Adrenal gland (tissue), 12 donors: Measurements from ENCODE around the gene KDM6A. TPM values are rescaled to one million over a fixed set of nuclear protein-coding genes. Genes with fewer than 3 reads are reported as not detected.

ENCODE experiments used
- DNase-seq, 7 donors: peaks; one replicate each; pipeline ENCODE4 v3.0.0-alpha.2; 2019 to 2020
- H3K27ac ChIP-seq, 5 donors: fragments of 200-600 bp; sonication (generic) in 4 of 5; 1 replicate in 3 of 5; 2 replicates in 2 of 5; pipeline versions ENCODE4 v1.5.1 to v1.8.0; 2016 to 2020; ENCODE audit warnings: mild to moderate bottlenecking in 1 of 5
- H3K27me3 ChIP-seq: fragments of 200-600 bp; 2 replicates; pipeline ENCODE4 v1.8.0; 2021
- H3K36me3 ChIP-seq, 2 donors: fragments of 200-600 bp; replicated peaks in 1 of 2; 1 replicate in 1 of 2; 2 replicates in 1 of 2; pipeline versions ENCODE4 v1.5.1 to v1.8.0; 2018 to 2022
- H3K4me1 ChIP-seq, 2 donors: fragments of 200-600 bp; replicated peaks in 1 of 2; 1 replicate in 1 of 2; 2 replicates in 1 of 2; pipeline versions ENCODE4 v1.5.1 to v1.8.0; 2018 to 2021
- H3K4me3 ChIP-seq, 4 donors: fragments of 200-600 bp; sonication (generic) in 3 of 4; one replicate each; pipeline ENCODE4 v1.5.1; 2016 to 2018
- H3K9me3 ChIP-seq, 3 donors: fragments of 200-600 bp; sonication (generic) in 1 of 3; replicated peaks in 1 of 3; 1 replicate in 2 of 3; 2 replicates in 1 of 3; pipeline versions ENCODE4 v1.5.1 to v1.8.0; 2016 to 2021
- POLR2A ChIP-seq, 2 donors: fragments of 450-650 bp; IDR thresholded peaks; one replicate each; pipeline ENCODE4 v1.6.1; 2017; ENCODE audit warnings: antibody characterized with exemption in 2 of 2, mild to moderate bottlenecking in 2 of 2, moderate library complexity in 1 of 2
- WGBS, 4 donors: extraction: QIAGEN DNeasy Blood & Tissue Kit in 2 of 4; methylation state at CpG; one replicate each; pipeline versions ENCODE4 v1.1.5 to v1.1.7; 2013 to 2017; 5-methylcytosine and 5-hydroxymethylcytosine counted together
- intact Hi-C, 2 donors: fragments of 100-400 bp; cut with DNase I; formaldehyde crosslinking; loops; one replicate each; pipeline versions ENCODE4 v1.14.1 to v1.15.0; 2022 to 2023
- polyA plus RNA-seq, 3 donors: library from polyadenylated mRNA; stranded (reverse); fragments of 200-250 nt in 2 of 3; fragments of 350-450 nt in 1 of 3; fragmentation: Illumina TruSeq in 1 of 3; extraction: RNeasy Lipid Tissue Mini Kit (QIAGEN cat#74804) in 1 of 3; gene quantifications; one replicate each; pipeline ENCODE4 v1.2.3, GENCODE V29; 2013 to 2014
- total RNA-seq, 9 donors: library from RNA; depleted of rRNA in 4 of 9; stranded (reverse); fragments of >200 nt in 4 of 9; fragments of 120-200 nt in 1 of 9; fragmentation: NEBNext Ultra II Directional in 1 of 9; extraction: Animal tissue kit (Norgen Biotek cat#: 25700) in 1 of 9; gene quantifications; one replicate each; pipeline versions ENCODE4 v1.1.0 to v1.2.4, GENCODE V29; 2013 to 2023
- TF ChIP-seq, protein P1 (sequence below), 6 experiments: fragments of 450-650 bp in 4 of 6; fragments of 200-600 bp in 2 of 6; sonication (generic) in 1 of 6; IDR thresholded peaks; 1 replicate in 5 of 6; 2 replicates in 1 of 6; pipeline versions ENCODE4 v1.5.1 to v1.8.0; 2016 to 2021; ENCODE audit warnings: antibody characterized with exemption in 6 of 6, mild to moderate bottlenecking in 2 of 6, moderate library complexity in 1 of 6
- donor health status: healthy with polysubstance abuse.
- donor health status: Bipolar disorder and iron deficiency.
- donor health status: DM: yes; HTN: yes; CAD: no.
- donor health status: DM: no; HTN: no; CAD: no.
- donor health status: DM: no; HTN: no; CAD: no.
- donor health status: DM: yes; HTN: yes; CAD: no.

The KDM6A gene
- total and polyA plus RNA-seq, 12 donors: 4.1 to 37.9 (median 21.6) TPM

DNA sequence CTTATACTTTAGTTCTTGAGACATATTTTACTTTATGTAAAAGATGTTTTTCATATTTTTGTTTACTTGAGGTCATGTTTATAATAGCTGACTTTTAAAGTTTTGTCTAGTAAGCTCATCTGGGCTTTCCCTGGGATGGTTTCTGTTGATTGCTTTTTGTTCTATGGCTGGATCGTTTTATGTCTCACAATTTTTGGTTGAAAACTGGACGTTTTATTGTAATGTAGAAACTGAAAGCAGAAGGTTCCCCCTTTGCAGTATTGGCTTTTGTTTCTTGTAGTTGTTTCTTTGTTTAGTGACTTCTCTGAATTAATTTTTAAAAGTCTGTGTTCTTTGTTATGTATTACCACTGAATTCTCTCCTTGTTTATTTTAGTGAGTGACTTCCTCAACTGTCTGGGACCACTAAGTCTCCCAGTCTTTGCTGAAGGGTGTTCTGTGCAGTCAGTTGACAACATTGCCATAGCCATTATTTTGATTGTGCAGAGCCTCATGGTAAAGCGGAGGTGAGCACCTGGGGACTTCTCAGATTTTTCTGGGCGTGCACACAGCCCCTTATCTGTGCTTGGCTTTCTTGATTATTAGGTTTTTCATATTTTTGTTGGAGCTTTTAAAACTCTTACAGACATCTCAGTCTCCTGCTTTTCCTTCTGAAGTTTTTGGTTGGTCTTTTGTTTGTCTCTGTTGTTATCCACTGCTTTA, 31.0 kb downstream of the KDM6A start:
- WGBS, 4 donors: 66 to 81% (median 72%) methylated on average over 4 of the region's 4 CpGs
- intact Hi-C loops: no loop called here

DNA sequence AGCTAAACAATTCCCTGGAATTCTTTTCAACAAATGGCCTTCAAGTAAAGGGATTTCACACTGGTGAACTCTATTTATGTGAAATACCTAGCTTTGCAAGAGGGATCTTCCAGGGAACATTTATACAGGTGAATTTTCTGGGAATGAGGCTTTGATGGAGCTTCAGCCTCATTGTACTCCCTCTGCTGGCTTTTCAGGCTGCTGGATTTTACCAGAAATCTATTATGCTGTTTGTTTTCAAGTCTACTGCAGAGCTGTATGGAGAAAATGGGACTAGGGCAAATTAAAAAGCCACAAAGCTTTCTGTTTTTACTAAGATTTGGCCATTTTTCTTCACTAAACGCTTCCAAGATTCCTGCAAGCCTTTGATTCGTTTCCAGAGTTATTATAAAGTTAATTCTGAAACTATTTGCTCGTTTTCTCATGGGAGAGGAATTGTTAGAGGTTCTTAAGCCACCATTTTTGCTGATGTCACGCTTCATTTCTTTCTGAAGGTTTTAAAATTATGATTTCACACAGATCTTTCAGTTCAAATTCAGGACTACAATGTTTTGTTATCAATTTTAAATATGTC, 31.6 kb downstream of the KDM6A start:
- TF ChIP-seq, protein P1, sequence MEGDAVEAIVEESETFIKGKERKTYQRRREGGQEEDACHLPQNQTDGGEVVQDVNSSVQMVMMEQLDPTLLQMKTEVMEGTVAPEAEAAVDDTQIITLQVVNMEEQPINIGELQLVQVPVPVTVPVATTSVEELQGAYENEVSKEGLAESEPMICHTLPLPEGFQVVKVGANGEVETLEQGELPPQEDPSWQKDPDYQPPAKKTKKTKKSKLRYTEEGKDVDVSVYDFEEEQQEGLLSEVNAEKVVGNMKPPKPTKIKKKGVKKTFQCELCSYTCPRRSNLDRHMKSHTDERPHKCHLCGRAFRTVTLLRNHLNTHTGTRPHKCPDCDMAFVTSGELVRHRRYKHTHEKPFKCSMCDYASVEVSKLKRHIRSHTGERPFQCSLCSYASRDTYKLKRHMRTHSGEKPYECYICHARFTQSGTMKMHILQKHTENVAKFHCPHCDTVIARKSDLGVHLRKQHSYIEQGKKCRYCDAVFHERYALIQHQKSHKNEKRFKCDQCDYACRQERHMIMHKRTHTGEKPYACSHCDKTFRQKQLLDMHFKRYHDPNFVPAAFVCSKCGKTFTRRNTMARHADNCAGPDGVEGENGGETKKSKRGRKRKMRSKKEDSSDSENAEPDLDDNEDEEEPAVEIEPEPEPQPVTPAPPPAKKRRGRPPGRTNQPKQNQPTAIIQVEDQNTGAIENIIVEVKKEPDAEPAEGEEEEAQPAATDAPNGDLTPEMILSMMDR (IDR thresholded peaks at IDR 0.05): no peak
- TF ChIP-seq POLR2A (IDR thresholded peaks at IDR 0.05): no peak
- Histone ChIP-seq H3K27me3 (no peaks in the 10 kb centered on the region), H3K4me3 (no peak overlapping the region), H3K9me3 (peaks cover 0 to 7% (median 0%) of the 10 kb centered on the region in 3 donors), H3K36me3 (no peaks in the 10 kb centered on the region), H3K4me1 (peaks cover 13 to 39% of the 10 kb centered on the region in 2 donors), H3K27ac (no peak overlapping the region)
- WGBS, 4 donors: 47 to 70% (median 49%) methylated on average over 4 of the region's 4 CpGs
- no peak for DNase-seq
- intact Hi-C loops: no loop called here

More for the DNA sequence above, 31.0 kb downstream of the KDM6A start:
- H3K27ac ChIP-seq: no peak overlapping the region
- no peaks in the 10 kb centered on the region for H3K27me3 ChIP-seq
- TF ChIP-seq, protein P1 (IDR thresholded peaks at IDR 0.05): no peak
- no peak for TF ChIP-seq POLR2A (IDR thresholded peaks at IDR 0.05)
- H3K36me3 ChIP-seq: no peaks in the 10 kb centered on the region
- peaks cover 0 to 7% (median 0%) of the 10 kb centered on the region in 3 donors for H3K9me3 ChIP-seq
- H3K4me1 ChIP-seq: peaks cover 13 to 43% of the 10 kb centered on the region in 2 donors
- DNase-seq: no peak
- no peak overlapping the region for H3K4me3 ChIP-seq

DNA sequence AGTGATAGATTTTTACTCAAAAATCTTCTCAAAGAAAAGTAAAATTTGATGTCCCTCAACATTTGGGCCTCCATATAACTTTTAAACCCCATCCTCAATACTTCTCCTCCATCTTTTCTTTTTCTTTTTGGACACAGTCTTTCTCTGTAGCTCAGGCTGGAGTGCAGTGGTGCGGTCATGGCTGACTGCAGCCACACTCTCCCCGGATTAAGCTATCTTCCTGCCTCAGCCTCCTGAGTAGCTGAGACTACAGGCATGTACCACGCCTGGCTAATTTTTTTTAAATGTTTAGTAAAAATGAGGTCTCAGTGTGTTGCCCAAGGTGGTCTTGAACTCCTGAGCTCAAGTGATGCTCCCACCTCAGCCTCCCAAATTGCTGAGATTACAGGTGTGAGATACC, 33.1 kb downstream of the KDM6A start:
- TF ChIP-seq, protein P1 (IDR thresholded peaks at IDR 0.05): no peak
- no peak for TF ChIP-seq POLR2A (IDR thresholded peaks at IDR 0.05)

DNA sequence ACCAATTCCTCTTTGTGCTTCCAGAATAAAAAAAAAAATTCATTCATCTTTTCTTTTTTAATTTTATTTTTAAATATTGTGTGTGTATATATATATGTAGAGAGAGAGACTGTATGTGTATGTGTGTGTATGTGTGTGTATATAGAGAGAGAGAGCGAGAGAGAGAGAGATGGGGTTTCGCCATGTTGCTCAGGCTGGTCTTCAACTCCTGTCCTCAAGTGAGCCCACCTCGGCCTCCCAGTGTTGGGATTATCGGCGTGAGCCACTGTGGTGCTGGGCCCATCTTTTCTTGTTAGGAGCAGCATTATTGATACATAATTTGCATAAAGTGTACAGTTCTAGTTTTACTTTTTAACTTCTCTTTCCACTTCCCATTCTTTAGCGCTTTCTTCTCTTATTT, 33.6 kb downstream of the KDM6A start:
- Histone ChIP-seq H3K27me3 (no peaks in the 10 kb centered on the region), H3K27ac (no peak overlapping the region), H3K4me3 (no peak overlapping the region), H3K36me3 (no peaks in the 10 kb centered on the region), H3K4me1 (peaks cover 13 to 29% of the 10 kb centered on the region in 2 donors), H3K9me3 (peaks cover 0 to 7% (median 0%) of the 10 kb centered on the region in 3 donors)
- TF ChIP-seq POLR2A (IDR thresholded peaks at IDR 0.05): no peak
- TF ChIP-seq, protein P1 (IDR thresholded peaks at IDR 0.05): no peak
- intact Hi-C loops: no loop called here
- no peak for DNase-seq
- WGBS, 4 donors: 90 to 96% (median 94%) methylated on average over 6 of the region's 6 CpGs

More for the DNA sequence above, 33.1 kb downstream of the KDM6A start:
- Histone ChIP-seq H3K27me3 (no peaks in the 10 kb centered on the region), H3K36me3 (no peaks in the 10 kb centered on the region), H3K27ac (no peak overlapping the region), H3K4me3 (no peak overlapping the region), H3K4me1 (peaks cover 13 to 29% of the 10 kb centered on the region in 2 donors), H3K9me3 (peaks cover 0 to 7% (median 0%) of the 10 kb centered on the region in 3 donors)
- WGBS, 4 donors: 90 to 99% (median 97%) methylated on average over 3 of the region's 3 CpGs
- no peak for DNase-seq
- intact Hi-C loops: no loop called here
